K562 (cell line): ENCODE results near the gene CCSER2. TPM values are rescaled to one million over a fixed set of nuclear protein-coding genes. Genes with fewer than 3 reads are reported as not detected.

Source experiments
- C11orf30 ChIP-seq: fragments of 450-650 bp; IDR thresholded peaks from 2 replicates; pipeline ENCODE4 v1.6.1; 2016; ENCODE audit warnings: low read depth, mild to moderate bottlenecking
- CEBPG ChIP-seq, 3 experiments: fragments of 200-800 bp in 1 of 3; sonication (Bioruptor generic) in 1 of 3; sonication (generic) in 1 of 3; formaldehyde crosslinking in 1 of 3; IDR thresholded peaks in 2 of 3; conservative IDR thresholded peaks in 1 of 3; 2 replicates each; pipeline versions ENCODE4 v1.6.1 to v1.8.0; 2016 to 2022; ENCODE audit warnings: missing compliant biosample characterization in 2 of 3, missing genetic modification characterization in 2 of 3, mild to moderate bottlenecking in 1 of 3, missing genetic modification reagents in 1 of 3
- CXXC5 ChIP-seq: fragments of 250-450 bp; sonication (Bioruptor Pico); IDR thresholded peaks from 2 replicates; pipeline ENCODE4 v1.8.0; 2022; ENCODE audit warnings: inconsistent platforms, mild to moderate bottlenecking, moderate library complexity
- ETV5 ChIP-seq: sonication (generic); formaldehyde crosslinking; IDR thresholded peaks from 2 replicates; pipeline ENCODE4 v1.4.0; 2020; ENCODE audit warnings: low read depth, mild to moderate bottlenecking, missing genetic modification reagents
- MAFG ChIP-seq: fragments of 450-650 bp; conservative IDR thresholded peaks from 2 replicates; pipeline ENCODE4 v1.6.1; 2016; ENCODE audit warnings: missing genetic modification characterization, missing compliant biosample characterization
- MAFK ChIP-seq: IDR thresholded peaks from 2 replicates; pipeline ENCODE4 v1.6.1; 2011; ENCODE audit warnings: low read length, improper control_type of control experiment
- MCM2 ChIP-seq: fragments of 450-650 bp; IDR thresholded peaks from 2 replicates; pipeline ENCODE4 v1.6.1; 2017; ENCODE audit warnings: low read depth, mild to moderate bottlenecking
- PHB2 ChIP-seq: fragments of 450-650 bp; IDR thresholded peaks from 2 replicates; pipeline ENCODE4 v1.6.1; 2017; ENCODE audit warnings: low read depth
- RBBP5 ChIP-seq: fragments of 200-600 bp; sonication (generic); IDR thresholded peaks from 2 replicates; pipeline ENCODE4 v1.6.1; 2012; ENCODE audit warnings: borderline replicate concordance, mild to moderate bottlenecking, low read length, control low read depth, inconsistent platforms; ENCODE audit not compliant: insufficient read depth, poor library complexity, severe bottlenecking
- ZNF586 ChIP-seq: fragments of 450-650 bp; formaldehyde crosslinking; conservative IDR thresholded peaks from 2 replicates; pipeline ENCODE4 v1.4.0; 2020; ENCODE audit warnings: mild to moderate bottlenecking, moderate library complexity
- polyA plus RNA-seq, 8 experiments: library from polyadenylated mRNA; depleted of rRNA in 4 of 8; stranded (reverse) in 5 of 8; unstranded in 3 of 8; fragments of >200 nt; fragmentation: Nextera tagmentation in 2 of 8; fragmentation: Illumina TruSeq in 1 of 8; extraction: Ambion mirVana in 2 of 8; extraction: Trizol in 1 of 8; gene quantifications; 2 replicates each; pipeline versions ENCODE4 v1.2.1 to v1.2.3, GENCODE V29; 2011 to 2014; ENCODE audit warnings: inconsistent platforms in 1 of 8, missing spikeins in 1 of 8
- total RNA-seq, 7 experiments: library from RNA; depleted of rRNA in 6 of 7; stranded (reverse); fragments of >200 nt in 6 of 7; fragmentation: Illumina TruSeq in 2 of 7; extraction: Trizol in 2 of 7; gene quantifications; 2 replicates each; pipeline versions ENCODE4 v1.2.1 to v1.2.3, GENCODE V29; 2011 to 2021; ENCODE audit warnings: low replicate concordance in 1 of 7
- TF ChIP-seq, protein P1 (sequence below): fragments of 250-450 bp; sonication (Bioruptor Pico); IDR thresholded peaks from 2 replicates; pipeline ENCODE4 v1.5.0; 2021; ENCODE audit warnings: mild to moderate bottlenecking, moderate library complexity
- TF ChIP-seq, protein P2 (sequence below): sonication (generic); IDR thresholded peaks from 2 replicates; pipeline ENCODE4 v1.6.1; 2016

CCSER2 gene
- total and polyA plus RNA-seq, 9 of the 15 experiments (the other 6 are each of a cell fraction or from before 2014, with no cell fraction given), result 2.7 to 15.1 (median 9.7) TPM

DNA sequence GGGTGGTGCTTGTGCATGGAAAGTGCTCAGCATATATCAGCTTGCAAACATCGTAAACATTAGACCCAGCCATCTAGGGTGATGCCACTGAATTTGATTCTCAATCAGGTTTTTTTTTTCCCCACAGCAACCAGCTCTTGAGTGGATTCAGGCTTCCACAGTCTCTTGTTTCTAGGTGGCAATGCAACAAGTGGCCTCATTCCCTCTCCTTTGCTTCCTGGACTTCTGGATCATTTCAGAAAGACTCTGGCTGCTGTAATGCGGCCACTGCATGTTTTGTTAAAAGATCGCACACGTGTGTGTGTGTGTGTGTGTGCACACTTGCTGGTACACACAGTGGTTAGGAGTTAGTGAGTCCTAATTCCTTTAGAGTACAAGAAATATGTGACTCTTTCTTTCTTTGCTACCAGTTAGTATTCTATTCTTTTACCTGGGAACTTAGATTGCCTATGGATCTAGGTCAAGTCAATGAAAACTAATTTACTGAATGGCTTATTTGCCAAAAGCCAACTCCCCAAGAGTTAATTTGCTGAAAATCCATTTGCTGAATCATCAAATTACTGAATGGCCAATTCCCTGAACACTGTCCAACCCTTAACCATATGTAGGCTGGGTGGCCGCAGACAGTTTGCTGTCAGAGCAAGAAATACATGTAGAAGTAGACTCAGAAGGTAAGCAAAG is 222.5 kb downstream of the CCSER2 start (continued):
- TF ChIP-seq MAFG (tag) (peak; percentile 84), ZNF586 (no peak), CXXC5 (no peak), C11orf30 (peak; percentile 78), MCM2 (no peak), CEBPG (CRISPR knock-in tag; IDR thresholded peaks at IDR 0.05) (no peak), CEBPG (tag; conservative IDR thresholded peaks at IDR 0.05 in 1 of 2, IDR thresholded peaks at IDR 0.05 in 1 of 2) (no peak), RBBP5 (no peak), PHB2 (no peak), MAFK (peak; percentile 81), ETV5 (no peak)
- TF ChIP-seq, protein P1, sequence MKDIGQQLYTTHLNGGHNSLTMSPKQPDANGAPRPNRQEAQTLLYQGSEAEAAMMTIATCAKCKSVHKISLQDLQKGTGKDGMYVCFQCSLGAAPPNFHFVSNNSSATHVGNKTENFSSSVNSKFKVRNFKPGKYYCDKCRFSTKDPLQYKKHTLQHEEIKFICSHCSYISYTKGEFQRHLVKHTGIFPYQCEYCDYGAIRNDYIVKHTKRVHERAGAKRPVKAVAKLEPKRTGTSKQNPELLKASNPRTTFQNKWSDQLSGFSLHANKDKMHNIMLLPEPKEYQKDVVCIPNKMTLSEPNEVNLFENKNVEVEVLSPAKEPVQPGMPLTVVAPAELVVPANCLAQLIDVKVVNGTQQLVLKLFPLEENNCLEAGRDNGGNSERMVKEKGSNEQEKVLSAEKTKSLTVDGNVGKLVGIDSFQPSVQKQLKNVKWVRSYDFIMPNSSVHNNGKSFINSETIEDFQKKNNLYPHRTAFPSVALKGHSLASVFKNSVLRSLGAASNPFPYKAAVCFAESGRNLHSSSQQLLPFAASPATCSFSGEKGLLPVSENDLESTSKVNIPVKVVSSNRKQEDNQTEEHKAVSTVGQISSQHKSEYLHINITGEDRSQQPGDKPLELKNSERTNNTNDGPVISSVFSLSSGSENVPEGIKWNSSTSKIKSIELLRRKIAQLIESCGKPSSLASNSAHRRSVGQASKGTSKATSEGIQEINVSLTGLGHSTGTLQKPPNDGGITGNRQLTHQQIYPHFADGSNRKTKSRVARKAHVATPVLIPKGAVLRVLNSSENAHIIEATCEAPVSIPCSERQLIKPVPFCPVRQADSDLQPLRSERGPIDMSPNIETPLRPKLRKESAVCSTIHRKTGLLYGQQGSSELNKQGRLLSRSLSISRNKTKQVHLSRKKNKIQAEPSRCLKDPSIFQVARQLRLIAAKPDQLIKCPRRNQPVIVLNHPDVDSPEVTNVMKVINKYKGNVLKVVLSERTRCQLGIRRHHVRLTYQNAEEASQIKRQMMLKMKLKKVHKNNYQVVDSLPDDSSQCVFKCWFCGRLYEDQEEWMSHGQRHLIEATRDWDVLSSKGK (CRISPR knock-in tag), result no peak
- TF ChIP-seq, protein P2, sequence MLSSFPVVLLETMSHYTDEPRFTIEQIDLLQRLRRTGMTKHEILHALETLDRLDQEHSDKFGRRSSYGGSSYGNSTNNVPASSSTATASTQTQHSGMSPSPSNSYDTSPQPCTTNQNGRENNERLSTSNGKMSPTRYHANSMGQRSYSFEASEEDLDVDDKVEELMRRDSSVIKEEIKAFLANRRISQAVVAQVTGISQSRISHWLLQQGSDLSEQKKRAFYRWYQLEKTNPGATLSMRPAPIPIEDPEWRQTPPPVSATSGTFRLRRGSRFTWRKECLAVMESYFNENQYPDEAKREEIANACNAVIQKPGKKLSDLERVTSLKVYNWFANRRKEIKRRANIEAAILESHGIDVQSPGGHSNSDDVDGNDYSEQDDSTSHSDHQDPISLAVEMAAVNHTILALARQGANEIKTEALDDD, result no peak
